Camera-type eye (tissue), 1 donor: ENCODE results near the gene SLC34A1. TPM values are rescaled to one million over a fixed set of nuclear protein-coding genes. Genes with fewer than 3 reads are reported as not detected.

Source experiments
- total RNA-seq: library from RNA; depleted of rRNA; stranded (reverse); fragments of >200 nt; gene quantifications from one replicate; pipeline ENCODE4 v1.2.3, GENCODE V29; 2014

Gene SLC34A1
- total RNA-seq: not detected

GRCh38 chr5:177384134-177384533 is at the start of gene SLC34A1:
TSS of gene SLC34A1 (plus strand) at chr5:177384434. CDS start at chr5:177385742, 1,308 bp downstream.

GRCh38 chr5:177351392-177352329 is 32.6 kb upstream of the SLC34A1 start, which contains the start of gene LMAN2:
TSS of gene LMAN2 (minus strand) at chr5:177351668. CDS start at chr5:177351647, 21 bp downstream.

GRCh38 chr5:177357459-177358351 is 26.5 kb upstream of the SLC34A1 start, which contains the start of gene RGS14:
TSS of gene RGS14 (plus strand) at chr5:177357924. CDS start at chr5:177358025, 101 bp downstream.

GRCh38 chr5:177399997-177400868 is 16.0 kb downstream of the SLC34A1 start, which contains the start of gene PFN3:
TSS of gene PFN3 (minus strand) at chr5:177400661. CDS start at chr5:177400576, 85 bp downstream.

GRCh38 chr5:177409043-177409801 is 25.0 kb downstream of the SLC34A1 start, which contains the start of gene F12:
TSS of gene F12 (minus strand) at chr5:177409564. CDS start at chr5:177409527, 37 bp downstream.

GRCh38 chr5:177426566-177427210 is 42.5 kb downstream of the SLC34A1 start, which contains the start of gene GRK6:
TSS of gene GRK6 (plus strand) at chr5:177426676. CDS start at chr5:177426846, 170 bp downstream.

GRCh38 chr5:177446200-177447065 is 62.2 kb downstream of the SLC34A1 start, which contains the start of gene PRR7:
TSS of gene PRR7 (plus strand) at chr5:177446814. CDS start at chr5:177455068, 8,254 bp downstream.

Other genes starting within 250 kb of the SLC34A1 start
- 29.4 TPM for gene RAB24, start 80.7 kb upstream of the SLC34A1 start, total RNA-seq
- 45.3 TPM for gene PRELID1, start 80.6 kb upstream of the SLC34A1 start, total RNA-seq
- gene MXD3, start 72.5 kb upstream of the SLC34A1 start, total RNA-seq: 14.5 TPM
- 150 TPM for gene LMAN2, start 32.8 kb upstream of the SLC34A1 start, total RNA-seq
- gene RGS14, start 26.5 kb upstream of the SLC34A1 start, total RNA-seq: 5.1 TPM
- not detected for gene PFN3, start 16.2 kb downstream of the SLC34A1 start, total RNA-seq
- gene F12, start 25.1 kb downstream of the SLC34A1 start, total RNA-seq: 1.9 TPM
- gene GRK6, start 42.2 kb downstream of the SLC34A1 start, total RNA-seq: 22.2 TPM
- 4.8 TPM for gene PRR7, start 62.4 kb downstream of the SLC34A1 start, total RNA-seq
- 132 TPM for gene DBN1, start 89.2 kb downstream of the SLC34A1 start, total RNA-seq
- gene PDLIM7, start 113.2 kb downstream of the SLC34A1 start, total RNA-seq: 64.4 TPM
- 4.8 TPM for gene DOK3, start 125.4 kb downstream of the SLC34A1 start, total RNA-seq
- gene DDX41, start 132.5 kb downstream of the SLC34A1 start, total RNA-seq: 68.6 TPM
- 49.9 TPM for gene FAM193B, start 170.1 kb downstream of the SLC34A1 start, total RNA-seq
- 81.0 TPM for gene TMED9, start 207.8 kb downstream of the SLC34A1 start, total RNA-seq
- 29.9 TPM for gene B4GALT7, start 215.7 kb downstream of the SLC34A1 start, total RNA-seq